Neural crest cell (in vitro differentiated cells): ENCODE measurements around the gene IL22. TPM values are rescaled to one million over a fixed set of nuclear protein-coding genes. Genes with fewer than 3 reads are reported as not detected.

ENCODE experiments used
- DNase-seq: peaks from one replicate; pipeline ENCODE4 v3.0.0; 2021; ENCODE audit warnings: low read depth, mixed read lengths, low spot score
- H3K27ac Mint-ChIP-seq: one replicate; pipeline ENCODE4 v1.8.0; 2021; ENCODE audit warnings: mild to moderate bottlenecking, mixed read lengths; ENCODE audit not compliant: unreplicated experiment
- H3K27me3 Mint-ChIP-seq: 2 replicates; pipeline ENCODE4 v1.8.0; 2021; ENCODE audit warnings: low read depth, mild to moderate bottlenecking, mixed read lengths
- H3K36me3 Mint-ChIP-seq: 2 replicates; pipeline ENCODE4 v1.8.0; 2021; ENCODE audit warnings: low read depth, mild to moderate bottlenecking, mixed read lengths
- H3K4me1 Mint-ChIP-seq: 2 replicates; pipeline ENCODE4 v1.8.0; 2021; ENCODE audit warnings: mixed read lengths
- H3K4me3 Mint-ChIP-seq: one replicate; pipeline ENCODE4 v1.8.0; 2021; ENCODE audit warnings: mild to moderate bottlenecking, mixed read lengths
- H3K9me3 Mint-ChIP-seq: 2 replicates; pipeline ENCODE4 v1.8.0; 2021; ENCODE audit warnings: mixed read lengths
- long read RNA-seq: library from polyadenylated mRNA; unstranded; transcript quantifications from one replicate; pipeline ENCODE4 v2.0.0, GENCODE V29; 2020
- total RNA-seq: library from RNA; stranded (reverse); gene quantifications from 2 replicates; pipeline ENCODE4 v1.2.1, GENCODE V29; 2021
- TF ChIP-seq, protein P1 (sequence below): fragments of 200-600 bp; sonication (generic); conservative IDR thresholded peaks from 2 replicates; pipeline ENCODE4 v1.5.0; 2021; ENCODE audit warnings: antibody characterized with exemption, mild to moderate bottlenecking

Gene IL22
- total RNA-seq = not detected in 2 replicates
- long read RNA-seq = 0 reads

DNA sequence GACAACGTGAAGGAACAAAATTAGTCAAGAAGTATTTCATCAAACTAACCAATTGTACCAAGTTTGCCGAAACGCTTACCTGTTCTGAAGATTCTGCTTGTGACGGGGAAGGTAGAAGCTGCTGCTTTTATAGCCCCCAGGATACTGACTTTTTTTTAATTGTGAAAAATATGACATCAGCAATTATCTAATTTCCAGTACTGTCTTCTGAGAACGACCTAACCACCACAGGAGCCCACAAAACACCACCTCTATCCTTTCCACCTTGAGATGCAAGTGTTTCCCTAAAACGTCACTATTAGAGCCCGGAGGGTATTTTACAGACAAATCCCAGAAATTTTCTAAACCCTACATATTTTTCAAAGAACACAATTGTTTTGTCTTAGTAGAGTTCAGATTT lies at the start of gene IL22:
Gene IL22 (minus strand): TSS at position 101 of the 400 bp plus-strand sequence. CDS start 156 bp downstream, outside the sequence.
- Mint-ChIP-seq H3K27ac (no peak within 1 kb of the TSS), H3K36me3 (no peaks in the 10 kb centered on the region), H3K9me3 (peaks cover 3% of the 10 kb centered on the region), H3K4me3 (no peak within 1 kb of the TSS), H3K27me3 (no peaks in the 10 kb centered on the region), H3K4me1 (no peaks in the 10 kb centered on the region)
- DNase-seq = no peak
- TF ChIP-seq, protein P1, sequence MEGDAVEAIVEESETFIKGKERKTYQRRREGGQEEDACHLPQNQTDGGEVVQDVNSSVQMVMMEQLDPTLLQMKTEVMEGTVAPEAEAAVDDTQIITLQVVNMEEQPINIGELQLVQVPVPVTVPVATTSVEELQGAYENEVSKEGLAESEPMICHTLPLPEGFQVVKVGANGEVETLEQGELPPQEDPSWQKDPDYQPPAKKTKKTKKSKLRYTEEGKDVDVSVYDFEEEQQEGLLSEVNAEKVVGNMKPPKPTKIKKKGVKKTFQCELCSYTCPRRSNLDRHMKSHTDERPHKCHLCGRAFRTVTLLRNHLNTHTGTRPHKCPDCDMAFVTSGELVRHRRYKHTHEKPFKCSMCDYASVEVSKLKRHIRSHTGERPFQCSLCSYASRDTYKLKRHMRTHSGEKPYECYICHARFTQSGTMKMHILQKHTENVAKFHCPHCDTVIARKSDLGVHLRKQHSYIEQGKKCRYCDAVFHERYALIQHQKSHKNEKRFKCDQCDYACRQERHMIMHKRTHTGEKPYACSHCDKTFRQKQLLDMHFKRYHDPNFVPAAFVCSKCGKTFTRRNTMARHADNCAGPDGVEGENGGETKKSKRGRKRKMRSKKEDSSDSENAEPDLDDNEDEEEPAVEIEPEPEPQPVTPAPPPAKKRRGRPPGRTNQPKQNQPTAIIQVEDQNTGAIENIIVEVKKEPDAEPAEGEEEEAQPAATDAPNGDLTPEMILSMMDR = no peak

- TF ChIP-seq, protein P1 = no peak
- Mint-ChIP-seq H3K27me3 (no peaks in the 10 kb centered on the region), H3K36me3 (peaks cover 40% of the 10 kb centered on the region), H3K9me3 (peaks cover 6% of the 10 kb centered on the region), H3K4me3 (no peak overlapping the region), H3K4me1 (no peaks in the 10 kb centered on the region), H3K27ac (no peak overlapping the region)
- no peak for DNase-seq
Measured at GRCh38 chr12:68297929-68298328, 44.5 kb upstream of the IL22 start.

DNA sequence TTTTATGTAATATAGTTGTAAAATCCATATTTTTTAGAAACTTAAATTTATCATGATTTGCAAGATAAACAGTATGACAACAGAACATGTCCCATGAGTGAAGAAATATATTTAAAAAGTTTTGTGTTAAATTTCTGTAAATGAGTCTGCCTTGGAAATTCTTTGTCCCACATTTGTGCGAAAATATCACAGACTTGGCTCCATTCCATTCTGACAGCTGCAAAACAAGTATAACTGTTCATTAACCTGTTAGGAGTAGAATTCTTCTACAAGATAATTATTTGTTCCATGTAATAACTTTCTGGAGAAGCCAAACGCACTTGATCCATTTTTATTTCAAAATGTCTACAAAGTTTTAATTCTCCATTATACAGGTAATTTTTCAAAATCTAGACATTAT lies 40.8 kb upstream of the IL22 start:
- Mint-ChIP-seq H3K4me3 (no peak overlapping the region), H3K27ac (no peak overlapping the region), H3K9me3 (no peaks in the 10 kb centered on the region), H3K4me1 (no peaks in the 10 kb centered on the region), H3K27me3 (no peaks in the 10 kb centered on the region), H3K36me3 (peaks cover 10% of the 10 kb centered on the region)
- DNase-seq = no peak
- TF ChIP-seq, protein P1 = no peak

DNA sequence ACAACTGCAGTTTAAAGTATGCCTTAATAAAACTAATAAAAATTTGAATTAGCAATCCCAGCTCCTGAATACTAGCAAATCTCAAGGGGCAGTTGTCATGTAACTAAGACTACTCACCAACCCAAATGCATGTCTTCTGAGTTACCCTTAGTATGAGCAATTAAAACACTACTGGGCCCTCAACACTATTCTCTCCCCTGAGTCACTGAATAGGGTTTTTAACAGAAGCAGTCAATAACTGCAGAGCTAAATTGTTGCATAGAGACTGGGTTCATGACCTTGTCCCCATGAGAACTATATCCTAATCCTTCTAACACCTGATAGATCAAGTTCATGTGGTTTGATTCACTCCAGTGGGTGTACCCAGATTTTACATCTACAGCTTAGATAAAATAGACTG lies 39.9 kb upstream of the IL22 start:
- Mint-ChIP-seq H3K9me3 (no peaks in the 10 kb centered on the region), H3K36me3 (peaks cover 8% of the 10 kb centered on the region), H3K4me1 (no peaks in the 10 kb centered on the region), H3K27me3 (no peaks in the 10 kb centered on the region), H3K27ac (no peak overlapping the region), H3K4me3 (no peak overlapping the region)
- DNase-seq = no peak
- TF ChIP-seq, protein P1 = no peak

- Mint-ChIP-seq H3K27ac (no peak overlapping the region), H3K36me3 (peaks cover 5% of the 10 kb centered on the region), H3K4me1 (no peaks in the 10 kb centered on the region), H3K27me3 (no peaks in the 10 kb centered on the region), H3K4me3 (no peak overlapping the region), H3K9me3 (no peaks in the 10 kb centered on the region)
- no peak for DNase-seq
- TF ChIP-seq, protein P1 = no peak
Measured at GRCh38 chr12:68292151-68292943, 38.9 kb upstream of the IL22 start.
